Measurements from ENCODE around the gene TMEM233. TPM values are rescaled to one million over a fixed set of nuclear protein-coding genes. Genes with fewer than 3 reads are reported as not detected.

The TMEM233 gene
- total RNA-seq, 4 donors from 2014 or later, result 0.17 to 0.91 (median 0.46) TPM

DNA sequence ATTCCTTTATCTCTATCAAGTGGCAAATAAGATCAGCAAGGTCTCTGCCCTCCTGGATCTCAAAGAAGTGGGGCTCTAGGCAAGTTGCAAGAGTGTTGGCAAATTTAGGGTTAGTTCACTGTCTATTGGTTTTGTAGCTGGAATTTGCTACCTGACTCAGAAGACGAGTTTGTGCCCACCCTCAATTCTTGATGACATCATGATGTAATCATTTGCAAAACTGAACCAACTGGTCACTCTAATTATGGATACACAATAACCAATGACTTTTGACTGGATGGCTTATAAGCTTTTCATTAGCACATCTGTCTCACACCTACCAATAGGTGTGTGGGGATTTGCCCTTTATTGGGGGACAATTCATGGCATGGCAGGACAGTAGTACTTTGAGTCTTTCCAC, 4.6 kb downstream of the TMEM233 start:
- TF ChIP-seq, protein P1, sequence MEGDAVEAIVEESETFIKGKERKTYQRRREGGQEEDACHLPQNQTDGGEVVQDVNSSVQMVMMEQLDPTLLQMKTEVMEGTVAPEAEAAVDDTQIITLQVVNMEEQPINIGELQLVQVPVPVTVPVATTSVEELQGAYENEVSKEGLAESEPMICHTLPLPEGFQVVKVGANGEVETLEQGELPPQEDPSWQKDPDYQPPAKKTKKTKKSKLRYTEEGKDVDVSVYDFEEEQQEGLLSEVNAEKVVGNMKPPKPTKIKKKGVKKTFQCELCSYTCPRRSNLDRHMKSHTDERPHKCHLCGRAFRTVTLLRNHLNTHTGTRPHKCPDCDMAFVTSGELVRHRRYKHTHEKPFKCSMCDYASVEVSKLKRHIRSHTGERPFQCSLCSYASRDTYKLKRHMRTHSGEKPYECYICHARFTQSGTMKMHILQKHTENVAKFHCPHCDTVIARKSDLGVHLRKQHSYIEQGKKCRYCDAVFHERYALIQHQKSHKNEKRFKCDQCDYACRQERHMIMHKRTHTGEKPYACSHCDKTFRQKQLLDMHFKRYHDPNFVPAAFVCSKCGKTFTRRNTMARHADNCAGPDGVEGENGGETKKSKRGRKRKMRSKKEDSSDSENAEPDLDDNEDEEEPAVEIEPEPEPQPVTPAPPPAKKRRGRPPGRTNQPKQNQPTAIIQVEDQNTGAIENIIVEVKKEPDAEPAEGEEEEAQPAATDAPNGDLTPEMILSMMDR (IDR thresholded peaks at IDR 0.05), result no peak
- TF ChIP-seq EP300 (IDR thresholded peaks at IDR 0.05) (no peak), POLR2A (IDR thresholded peaks at IDR 0.05; ENCODE audit: low read depth) (no peak), POLR2AphosphoS5 (IDR thresholded peaks at IDR 0.05) (no peak)
- intact Hi-C loops (cut with DNase I), result no loop called here

DNA sequence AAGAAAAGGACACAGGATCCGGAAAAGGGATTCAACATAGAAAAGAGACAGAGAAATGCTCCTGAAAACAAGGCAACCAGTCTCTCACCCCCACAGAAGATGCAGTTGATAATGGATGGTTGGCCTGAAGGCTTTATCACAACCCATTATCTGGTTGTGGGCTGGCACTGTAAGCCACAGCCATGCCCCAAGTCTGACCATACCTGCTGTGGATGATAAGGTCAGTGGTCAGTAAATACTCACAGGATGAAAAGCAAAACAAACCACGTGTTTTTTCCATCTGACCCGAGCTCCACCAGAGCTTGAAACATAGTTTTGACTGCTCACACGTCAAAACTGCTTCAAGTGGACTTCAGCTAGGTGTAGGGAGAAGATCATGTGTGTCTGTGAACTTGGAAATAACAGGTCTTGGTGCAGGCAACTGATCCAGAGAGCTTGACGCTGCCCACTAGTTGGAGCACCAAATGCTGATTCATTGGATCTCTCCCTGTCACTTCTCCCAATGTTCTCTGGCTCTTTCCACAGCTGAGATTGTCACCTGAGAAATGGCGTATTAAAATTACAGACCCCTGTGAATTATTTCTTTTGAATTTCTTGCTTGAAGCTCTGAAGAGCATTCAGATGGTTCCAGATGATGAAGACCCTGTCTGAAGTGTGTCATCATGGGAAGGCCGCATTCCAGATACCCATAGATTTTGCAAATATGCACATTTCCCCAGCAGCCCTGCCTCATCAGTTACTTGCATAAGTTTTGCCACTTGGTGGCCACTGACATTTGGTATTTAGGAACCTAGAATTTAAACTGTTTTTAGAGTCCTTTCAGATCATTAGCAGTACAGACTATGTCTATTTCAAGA, 8.5 kb downstream of the TMEM233 start:
- WGBS, result 73% methylated on average over 7 of the region's 7 CpGs
- DNase-seq (ENCODE audit: extremely low spot score), result peak; percentile 81
- Histone ChIP-seq H3K27ac (replicated peaks in 1 of 4) (no peak overlapping the region), H3K4me3 (no peak overlapping the region), H3K4me1 (peaks cover 3 to 6% (median 5%) of the 10 kb centered on the region in 4 donors), H3K9me3 (no peaks in the 10 kb centered on the region), H3K27me3 (peaks cover 0 to 7% (median 0%) of the 10 kb centered on the region in 4 donors), H3K36me3 (no peaks in the 10 kb centered on the region)
- intact Hi-C loops (cut with DNase I), result no loop called here
- TF ChIP-seq EP300 (IDR thresholded peaks at IDR 0.05), result no peak
- no peak for TF ChIP-seq POLR2AphosphoS5 (IDR thresholded peaks at IDR 0.05)
- TF ChIP-seq POLR2A (IDR thresholded peaks at IDR 0.05; ENCODE audit: low read depth), result no peak
- TF ChIP-seq, protein P1 (IDR thresholded peaks at IDR 0.05), result no peak

More for the DNA sequence above, 4.6 kb downstream of the TMEM233 start:
- peaks cover 0 to 17% (median 3%) of the 10 kb centered on the region in 4 donors for H3K4me1 ChIP-seq
- no peaks in the 10 kb centered on the region for H3K36me3 ChIP-seq
- peak; percentile 62 for DNase-seq (ENCODE audit: extremely low spot score)
- 70% methylated on average over 1 of the region's 1 CpG for WGBS
- H3K4me3 ChIP-seq, result no peak overlapping the region
- H3K27ac ChIP-seq (replicated peaks in 1 of 4), result no peak overlapping the region
- no peaks in the 10 kb centered on the region for H3K9me3 ChIP-seq
- peaks cover 0 to 46% (median 5%) of the 10 kb centered on the region in 4 donors for H3K27me3 ChIP-seq

DNA sequence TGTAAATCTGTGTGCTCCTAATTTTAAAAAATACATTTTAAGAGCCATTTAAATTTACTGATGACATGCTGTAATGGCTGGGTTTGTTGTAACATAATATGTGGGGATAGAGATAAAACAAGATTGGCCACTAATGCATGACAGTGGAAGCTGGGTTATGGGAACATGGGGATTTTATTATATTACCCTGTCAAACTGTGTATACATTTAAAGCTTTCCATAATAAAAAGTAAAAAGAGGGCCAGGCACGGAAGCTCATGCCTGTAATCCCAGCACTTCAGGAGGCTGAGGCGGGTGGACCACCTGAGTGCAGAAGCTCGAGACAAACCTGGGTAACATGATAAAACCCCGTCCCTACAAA, 9.1 kb downstream of the TMEM233 start:
- TF ChIP-seq, protein P1 (IDR thresholded peaks at IDR 0.05), result no peak
- TF ChIP-seq POLR2A (IDR thresholded peaks at IDR 0.05; ENCODE audit: low read depth), result no peak
- no peak for TF ChIP-seq EP300 (IDR thresholded peaks at IDR 0.05)
- TF ChIP-seq POLR2AphosphoS5 (IDR thresholded peaks at IDR 0.05), result no peak
- Histone ChIP-seq H3K9me3 (no peaks in the 10 kb centered on the region), H3K4me3 (no peak overlapping the region), H3K4me1 (peaks cover 3 to 6% (median 5%) of the 10 kb centered on the region in 4 donors), H3K27me3 (peaks cover 0 to 5% (median 0%) of the 10 kb centered on the region in 4 donors), H3K36me3 (no peaks in the 10 kb centered on the region), H3K27ac (replicated peaks in 1 of 4) (no peak overlapping the region)
- DNase-seq (ENCODE audit: extremely low spot score), result no peak
- 71% methylated on average over 4 of the region's 4 CpGs for WGBS
- intact Hi-C loops (cut with DNase I), result no loop called here

DNA sequence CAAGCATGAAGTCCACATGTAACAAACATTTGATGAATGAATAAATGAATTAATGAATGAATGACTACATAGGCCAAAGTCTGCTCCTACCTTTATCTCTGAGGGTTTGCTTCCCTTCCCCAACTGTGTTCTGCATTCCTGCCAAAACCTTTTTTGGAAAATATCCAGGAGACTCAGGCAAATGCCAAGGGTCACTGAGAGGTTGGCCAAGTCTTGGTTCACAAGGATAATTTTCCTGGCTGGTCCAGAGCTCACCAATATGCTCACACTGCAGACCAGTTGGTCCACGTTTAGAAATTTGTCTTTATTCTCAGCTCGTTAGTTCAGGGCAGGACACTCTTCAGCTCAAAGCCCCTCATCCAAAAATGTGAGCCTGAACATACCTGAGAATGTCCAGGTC, 10.2 kb downstream of the TMEM233 start:
- peak; percentile 39 for DNase-seq (ENCODE audit: extremely low spot score)
- Histone ChIP-seq H3K36me3 (no peaks in the 10 kb centered on the region), H3K27ac (replicated peaks in 1 of 4) (no peak overlapping the region), H3K4me1 (peaks cover 3 to 6% (median 5%) of the 10 kb centered on the region in 4 donors), H3K4me3 (no peak overlapping the region), H3K27me3 (no peaks in the 10 kb centered on the region), H3K9me3 (no peaks in the 10 kb centered on the region)
- intact Hi-C loops (cut with DNase I), result no loop called here
- WGBS, result 54% methylated on average over 2 of the region's 2 CpGs
- TF ChIP-seq POLR2A (IDR thresholded peaks at IDR 0.05; ENCODE audit: low read depth) (no peak), POLR2AphosphoS5 (IDR thresholded peaks at IDR 0.05) (no peak), EP300 (IDR thresholded peaks at IDR 0.05) (no peak)
- TF ChIP-seq, protein P1 (IDR thresholded peaks at IDR 0.05), result no peak
